Adrenal gland (tissue), 12 donors: Measurements from ENCODE around the gene CHD3. TPM values are rescaled to one million over a fixed set of nuclear protein-coding genes. Genes with fewer than 3 reads are reported as not detected.

Source experiments
- DNase-seq, 7 donors: peaks; one replicate each; pipeline ENCODE4 v3.0.0-alpha.2; 2019 to 2020
- H3K27ac ChIP-seq, 5 donors: fragments of 200-600 bp; sonication (generic) in 4 of 5; 1 replicate in 3 of 5; 2 replicates in 2 of 5; pipeline versions ENCODE4 v1.5.1 to v1.8.0; 2016 to 2020; ENCODE audit warnings: mild to moderate bottlenecking in 1 of 5
- H3K27me3 ChIP-seq: fragments of 200-600 bp; 2 replicates; pipeline ENCODE4 v1.8.0; 2021
- H3K36me3 ChIP-seq, 2 donors: fragments of 200-600 bp; replicated peaks in 1 of 2; 1 replicate in 1 of 2; 2 replicates in 1 of 2; pipeline versions ENCODE4 v1.5.1 to v1.8.0; 2018 to 2022
- H3K4me1 ChIP-seq, 2 donors: fragments of 200-600 bp; replicated peaks in 1 of 2; 1 replicate in 1 of 2; 2 replicates in 1 of 2; pipeline versions ENCODE4 v1.5.1 to v1.8.0; 2018 to 2021
- H3K4me3 ChIP-seq, 4 donors: fragments of 200-600 bp; sonication (generic) in 3 of 4; one replicate each; pipeline ENCODE4 v1.5.1; 2016 to 2018
- H3K9me3 ChIP-seq, 3 donors: fragments of 200-600 bp; sonication (generic) in 1 of 3; replicated peaks in 1 of 3; 1 replicate in 2 of 3; 2 replicates in 1 of 3; pipeline versions ENCODE4 v1.5.1 to v1.8.0; 2016 to 2021
- CTCF ChIP-seq, 6 experiments: fragments of 450-650 bp in 4 of 6; fragments of 200-600 bp in 2 of 6; sonication (generic) in 1 of 6; IDR thresholded peaks; 1 replicate in 5 of 6; 2 replicates in 1 of 6; pipeline versions ENCODE4 v1.5.1 to v1.8.0; 2016 to 2021; ENCODE audit warnings: antibody characterized with exemption in 6 of 6, mild to moderate bottlenecking in 2 of 6, moderate library complexity in 1 of 6
- POLR2A ChIP-seq, 2 donors: fragments of 450-650 bp; IDR thresholded peaks; one replicate each; pipeline ENCODE4 v1.6.1; 2017; ENCODE audit warnings: antibody characterized with exemption in 2 of 2, mild to moderate bottlenecking in 2 of 2, moderate library complexity in 1 of 2
- WGBS, 4 donors: extraction: QIAGEN DNeasy Blood & Tissue Kit in 2 of 4; methylation state at CpG; one replicate each; pipeline versions ENCODE4 v1.1.5 to v1.1.7; 2013 to 2017; 5-methylcytosine and 5-hydroxymethylcytosine counted together
- intact Hi-C, 2 donors: fragments of 100-400 bp; cut with DNase I; formaldehyde crosslinking; loops; one replicate each; pipeline versions ENCODE4 v1.14.1 to v1.15.0; 2022 to 2023
- polyA plus RNA-seq, 3 donors: library from polyadenylated mRNA; stranded (reverse); fragments of 200-250 nt in 2 of 3; fragments of 350-450 nt in 1 of 3; fragmentation: Illumina TruSeq in 1 of 3; extraction: RNeasy Lipid Tissue Mini Kit (QIAGEN cat#74804) in 1 of 3; gene quantifications; one replicate each; pipeline ENCODE4 v1.2.3, GENCODE V29; 2013 to 2014
- total RNA-seq, 9 donors: library from RNA; depleted of rRNA in 4 of 9; stranded (reverse); fragments of >200 nt in 4 of 9; fragments of 120-200 nt in 1 of 9; fragmentation: NEBNext Ultra II Directional in 1 of 9; extraction: Animal tissue kit (Norgen Biotek cat#: 25700) in 1 of 9; gene quantifications; one replicate each; pipeline versions ENCODE4 v1.1.0 to v1.2.4, GENCODE V29; 2013 to 2023
- donor health status: healthy with polysubstance abuse.
- donor health status: Bipolar disorder and iron deficiency.
- donor health status: DM: yes; HTN: yes; CAD: no.
- donor health status: DM: no; HTN: no; CAD: no.
- donor health status: DM: no; HTN: no; CAD: no.
- donor health status: DM: yes; HTN: yes; CAD: no.

Gene CHD3
- total and polyA plus RNA-seq, 12 donors, result 43.8 to 326 (median 91.5) TPM

- Histone ChIP-seq H3K9me3 (no peaks in the 10 kb centered on the region), H3K27ac (peak overlapping the region in 2 of 5 donors; percentile 52 to 64), H3K4me3 (peak overlapping the region in 2 of 4 donors; percentile 55 to 70), H3K36me3 (peaks cover 0 to 13% of the 10 kb centered on the region in 2 donors), H3K27me3 (no peaks in the 10 kb centered on the region), H3K4me1 (peaks cover 16 to 19% of the 10 kb centered on the region in 2 donors)
- 11 to 18% (median 14%) methylated on average over 16 of the region's 16 CpGs for WGBS, 4 donors
- TF ChIP-seq CTCF (IDR thresholded peaks at IDR 0.05), result no peak
- no peak for TF ChIP-seq POLR2A (IDR thresholded peaks at IDR 0.05)
- DNase-seq, result peak in 5 of 7 donors; percentile 43 to 69 (median 47)
- intact Hi-C loops, result loop anchor here in 1 of 2 donors (10.0 kb wide), 1 partner anchor 52 kb away; no protein-coding TSS in a partner anchor
Measured at GRCh38 chr17:7932949-7933348, 44.4 kb downstream of the CHD3 start.

- intact Hi-C loops, result loop anchor here in 1 of 2 donors (10.0 kb wide), 1 partner anchor 49 kb away; no protein-coding TSS in a partner anchor
- no peak overlapping the region for H3K27ac ChIP-seq
- H3K4me3 ChIP-seq, result no peak overlapping the region
- no peaks in the 10 kb centered on the region for H3K9me3 ChIP-seq
- no peaks in the 10 kb centered on the region for H3K27me3 ChIP-seq
- DNase-seq, result no peak
- no peak for TF ChIP-seq CTCF (IDR thresholded peaks at IDR 0.05)
- no peak for TF ChIP-seq POLR2A (IDR thresholded peaks at IDR 0.05)
- peaks cover 15 to 16% of the 10 kb centered on the region in 2 donors for H3K4me1 ChIP-seq
- peaks cover 0 to 40% of the 10 kb centered on the region in 2 donors for H3K36me3 ChIP-seq
Measured at GRCh38 chr17:7935859-7936258, 47.3 kb downstream of the CHD3 start.

GRCh38 chr17:7940034-7940433, 51.4 kb downstream of the CHD3 start:
- no peaks in the 10 kb centered on the region for H3K27me3 ChIP-seq
- 93 to 97% (median 97%) methylated on average over 4 of the region's 4 CpGs for WGBS, 4 donors
- H3K36me3 ChIP-seq, result peaks cover 0 to 64% of the 10 kb centered on the region in 2 donors
- H3K9me3 ChIP-seq, result no peaks in the 10 kb centered on the region
- TF ChIP-seq CTCF (IDR thresholded peaks at IDR 0.05), result no peak
- TF ChIP-seq POLR2A (IDR thresholded peaks at IDR 0.05), result no peak
- intact Hi-C loops, result no loop called here
- no peaks in the 10 kb centered on the region for H3K4me1 ChIP-seq
- no peak overlapping the region for H3K27ac ChIP-seq
- no peak for DNase-seq
- H3K4me3 ChIP-seq, result no peak overlapping the region

GRCh38 chr17:7940743-7941142, 52.2 kb downstream of the CHD3 start:
- 93 to 99% (median 96%) methylated on average over 6 of the region's 6 CpGs for WGBS, 4 donors
- peaks cover 0 to 72% of the 10 kb centered on the region in 2 donors for H3K36me3 ChIP-seq
- intact Hi-C loops, result no loop called here

More at GRCh38 chr17:7940743-7941142, 52.2 kb downstream of the CHD3 start:
- Histone ChIP-seq H3K27me3 (no peaks in the 10 kb centered on the region), H3K4me1 (no peaks in the 10 kb centered on the region), H3K4me3 (no peak overlapping the region), H3K27ac (no peak overlapping the region), H3K9me3 (no peaks in the 10 kb centered on the region)
- no peak for DNase-seq
- no peak for TF ChIP-seq POLR2A (IDR thresholded peaks at IDR 0.05)
- TF ChIP-seq CTCF (IDR thresholded peaks at IDR 0.05), result no peak
